ENCODE measurements around the gene CCDC9.
"Not testable (repeated sequence)": the region's sequence is repeated elsewhere in the genome, so short reads cannot be mapped to it uniquely, and the experiment has no call there.

Gene CCDC9

DNA sequence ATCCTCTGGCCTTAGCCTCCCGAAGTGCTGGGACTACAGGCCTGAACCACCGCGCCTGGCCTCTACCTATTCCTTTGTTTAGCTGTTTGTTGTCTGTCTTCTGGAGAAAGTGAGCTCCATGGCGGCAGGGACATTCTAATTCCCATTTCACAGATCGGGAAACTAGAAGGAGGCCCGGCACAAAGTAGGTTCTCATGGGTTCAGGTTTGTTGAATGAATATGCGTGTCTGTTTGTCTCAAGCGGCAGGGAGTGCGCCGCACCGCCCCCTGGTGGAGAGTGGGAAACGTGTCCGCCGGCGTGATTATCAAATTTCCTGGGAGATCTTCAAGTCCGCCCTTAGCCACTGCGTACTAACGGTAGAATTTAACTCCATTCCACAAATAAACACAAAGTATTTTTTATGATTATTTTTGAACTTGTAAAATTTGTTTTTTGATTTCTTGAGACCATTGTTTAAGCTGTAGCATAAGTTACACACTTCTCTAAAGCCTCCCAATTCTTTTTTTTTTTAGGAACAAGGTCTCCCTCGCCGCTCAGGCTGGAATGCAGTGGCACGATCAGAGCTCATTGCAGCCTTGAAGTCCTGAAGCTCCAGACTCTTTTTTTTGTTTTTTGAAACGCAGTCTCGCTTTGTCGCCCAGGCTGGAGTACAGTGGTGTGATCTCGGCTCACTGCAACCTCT lies 8.9 kb upstream of the CCDC9 start:
- ChIA-PET POLR2A (interaction anchor here (0.9 to 1.3 kb wide), 2 partner anchors 9 to 21 kb away, joined by 3 to 4 read pairs; partner anchors contain the start of gene CCDC9), CTCF (interaction anchor here (0.8 to 15.8 kb wide), 40 partner anchors 8 to 263 kb away, joined by 3 to 570 read pairs (median 6); partner anchors contain the start of genes CCDC9, INAFM1, SAE1 and ZC3H4)
- H3K4me3 ChIP-seq (ENCODE audit: low read depth, low read length): no peak overlapping the region
- DNase-seq (ENCODE audit: low read depth, low spot score): no peak
- TF ChIP-seq, protein P1, sequence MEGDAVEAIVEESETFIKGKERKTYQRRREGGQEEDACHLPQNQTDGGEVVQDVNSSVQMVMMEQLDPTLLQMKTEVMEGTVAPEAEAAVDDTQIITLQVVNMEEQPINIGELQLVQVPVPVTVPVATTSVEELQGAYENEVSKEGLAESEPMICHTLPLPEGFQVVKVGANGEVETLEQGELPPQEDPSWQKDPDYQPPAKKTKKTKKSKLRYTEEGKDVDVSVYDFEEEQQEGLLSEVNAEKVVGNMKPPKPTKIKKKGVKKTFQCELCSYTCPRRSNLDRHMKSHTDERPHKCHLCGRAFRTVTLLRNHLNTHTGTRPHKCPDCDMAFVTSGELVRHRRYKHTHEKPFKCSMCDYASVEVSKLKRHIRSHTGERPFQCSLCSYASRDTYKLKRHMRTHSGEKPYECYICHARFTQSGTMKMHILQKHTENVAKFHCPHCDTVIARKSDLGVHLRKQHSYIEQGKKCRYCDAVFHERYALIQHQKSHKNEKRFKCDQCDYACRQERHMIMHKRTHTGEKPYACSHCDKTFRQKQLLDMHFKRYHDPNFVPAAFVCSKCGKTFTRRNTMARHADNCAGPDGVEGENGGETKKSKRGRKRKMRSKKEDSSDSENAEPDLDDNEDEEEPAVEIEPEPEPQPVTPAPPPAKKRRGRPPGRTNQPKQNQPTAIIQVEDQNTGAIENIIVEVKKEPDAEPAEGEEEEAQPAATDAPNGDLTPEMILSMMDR (IDR thresholded peaks at IDR 0.05; ENCODE audit: insufficient read depth, low read length, missing control alignments): peak; percentile 87

DNA sequence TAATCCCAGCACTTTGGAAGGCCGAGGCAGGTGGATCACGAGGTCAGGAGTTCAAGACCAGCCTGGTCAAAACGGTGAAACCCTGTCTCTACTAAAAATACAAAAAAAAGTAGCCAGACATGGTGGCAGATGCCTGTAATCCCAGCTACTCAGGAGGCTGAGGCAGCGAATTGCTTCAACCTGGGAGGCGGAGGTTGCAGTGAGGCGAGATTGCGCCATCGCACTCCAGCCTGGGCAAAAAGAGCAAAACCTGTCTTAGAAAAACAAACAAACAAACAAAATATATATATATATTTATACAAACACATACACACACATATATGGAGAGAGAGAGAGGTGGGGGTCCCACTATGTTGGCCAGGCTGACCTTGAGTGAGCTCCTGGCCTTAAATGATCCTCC lies 3.3 kb upstream of the CCDC9 start:
- H3K4me3 ChIP-seq (ENCODE audit: low read depth, low read length); DNase-seq (ENCODE audit: low read depth, low spot score): not testable (repeated sequence)
- ChIA-PET POLR2A (interaction anchor here (1.4 to 1.6 kb wide), 3 partner anchors 9 to 27 kb away, joined by 3 to 10 read pairs (median 4); no protein-coding TSS in a partner anchor), CTCF (interaction anchor here (0.9 to 15.8 kb wide), 5 partner anchors 7 to 217 kb away, joined by 3 to 570 read pairs (median 114); no protein-coding TSS in a partner anchor)

DNA sequence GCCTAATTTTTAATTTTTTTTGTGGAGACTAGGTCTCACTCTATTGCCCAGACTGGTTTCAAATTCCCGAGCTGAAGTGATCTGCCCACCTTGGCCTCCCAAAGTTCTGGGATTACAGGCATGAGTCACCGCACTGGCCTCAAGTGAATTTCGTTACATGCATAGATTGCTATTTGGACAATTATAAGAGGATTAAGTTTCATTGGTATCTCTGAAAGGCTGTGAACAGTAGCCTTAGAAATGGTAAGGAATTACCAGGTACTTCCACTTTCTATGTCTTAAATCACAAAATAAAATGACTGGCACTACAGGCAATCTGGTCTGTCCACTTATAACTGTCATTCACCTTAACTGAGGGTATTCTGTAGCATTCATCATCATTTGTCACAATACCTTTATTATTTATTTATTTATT lies 2.9 kb upstream of the CCDC9 start:
- no peak overlapping the region for H3K4me3 ChIP-seq (ENCODE audit: low read depth, low read length)
- POLR2A ChIA-PET: interaction anchor here (1.4 to 1.6 kb wide), 3 partner anchors 10 to 27 kb away, joined by 3 to 10 read pairs (median 4); no protein-coding TSS in a partner anchor
- CTCF ChIA-PET: interaction anchor here (0.9 to 15.8 kb wide), 6 partner anchors 8 to 217 kb away, joined by 3 to 570 read pairs (median 58); no protein-coding TSS in a partner anchor
- DNase-seq (ENCODE audit: low read depth, low spot score): peak; percentile 69
- TF ChIP-seq, protein P1 (IDR thresholded peaks at IDR 0.05; ENCODE audit: insufficient read depth, low read length, missing control alignments): no peak

DNA sequence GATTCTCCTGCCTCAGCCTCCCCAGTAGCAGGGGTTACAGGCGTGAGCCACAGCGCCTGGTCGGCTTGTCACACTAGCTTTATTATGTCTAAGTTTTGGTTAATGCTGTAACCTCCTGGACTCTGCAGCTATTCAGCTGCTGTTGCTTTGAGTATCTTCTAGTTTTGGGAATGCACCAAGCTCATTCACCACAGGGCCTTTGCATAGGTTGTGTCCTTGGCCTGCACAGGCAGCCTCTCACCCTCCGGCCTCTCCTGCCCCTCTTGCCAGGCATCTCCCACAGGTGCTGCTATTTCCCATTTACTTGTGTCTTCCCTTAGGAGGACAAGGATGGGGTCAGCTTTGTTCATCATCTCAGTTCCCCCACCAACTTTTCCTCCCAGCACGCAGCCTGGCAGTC lies 2.4 kb upstream of the CCDC9 start:
- ChIA-PET POLR2A (interaction anchor here (1.4 to 1.6 kb wide), 3 partner anchors 10 to 28 kb away, joined by 3 to 10 read pairs (median 4); no protein-coding TSS in a partner anchor), CTCF (interaction anchor here (1.0 to 15.8 kb wide), 5 partner anchors 8 to 218 kb away, joined by 3 to 570 read pairs (median 114); no protein-coding TSS in a partner anchor)
- no peak overlapping the region for H3K4me3 ChIP-seq (ENCODE audit: low read depth, low read length)
- DNase-seq (ENCODE audit: low read depth, low spot score): no peak
- TF ChIP-seq, protein P1 (IDR thresholded peaks at IDR 0.05; ENCODE audit: insufficient read depth, low read length, missing control alignments): no peak

DNA sequence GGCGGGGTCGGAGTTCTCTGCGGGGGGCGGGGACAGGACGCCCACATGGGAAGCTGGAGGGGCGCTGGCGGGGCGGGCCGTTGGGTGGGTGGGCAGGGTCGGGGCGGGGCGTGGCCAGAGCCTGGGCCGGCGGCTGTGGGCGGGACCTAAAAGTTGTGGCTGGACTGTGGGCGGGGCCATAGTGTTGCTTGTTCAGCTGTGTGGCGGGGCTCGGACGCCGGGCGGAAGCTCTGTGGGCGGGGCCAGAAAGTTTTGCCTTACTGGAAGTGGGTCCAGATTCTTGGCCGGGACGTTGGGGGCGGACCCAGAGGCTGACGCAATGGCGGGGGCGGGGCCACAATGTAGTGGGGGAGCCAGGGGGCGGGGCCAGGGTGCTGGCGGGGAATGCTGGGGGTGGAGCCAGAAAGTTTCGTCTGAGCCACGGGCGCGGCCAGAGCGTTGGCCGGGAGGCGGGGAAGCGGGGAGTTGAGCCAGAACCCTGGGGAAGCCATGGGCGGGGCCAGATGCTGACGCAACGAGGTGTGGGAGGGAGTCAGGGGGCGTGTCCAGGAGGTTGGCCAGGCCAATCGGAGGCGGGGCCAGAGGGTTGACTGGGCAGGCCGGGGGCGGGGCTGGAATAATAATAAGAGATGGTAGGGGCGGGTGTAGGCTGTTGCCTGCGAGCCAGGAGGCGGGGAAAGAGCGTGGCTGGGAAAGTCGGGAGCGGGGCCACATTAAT lies 527 bp downstream of the CCDC9 start:
- peak overlapping the region; percentile 71 for H3K4me3 ChIP-seq (ENCODE audit: low read depth, low read length)
- TF ChIP-seq, protein P1 (IDR thresholded peaks at IDR 0.05; ENCODE audit: insufficient read depth, low read length, missing control alignments): no peak
- ChIA-PET POLR2A (interaction anchor here (0.6 to 2.4 kb wide), 13 partner anchors 9 to 144 kb away, joined by 3 to 28 read pairs (median 3); partner anchors contain the start of genes INAFM1 and ZC3H4), CTCF (interaction anchor here (1.0 to 15.8 kb wide), 6 partner anchors 11 to 45 kb away, joined by 3 to 570 read pairs (median 4); no protein-coding TSS in a partner anchor)
- DNase-seq (ENCODE audit: low read depth, low spot score): peak; percentile 92

DNA sequence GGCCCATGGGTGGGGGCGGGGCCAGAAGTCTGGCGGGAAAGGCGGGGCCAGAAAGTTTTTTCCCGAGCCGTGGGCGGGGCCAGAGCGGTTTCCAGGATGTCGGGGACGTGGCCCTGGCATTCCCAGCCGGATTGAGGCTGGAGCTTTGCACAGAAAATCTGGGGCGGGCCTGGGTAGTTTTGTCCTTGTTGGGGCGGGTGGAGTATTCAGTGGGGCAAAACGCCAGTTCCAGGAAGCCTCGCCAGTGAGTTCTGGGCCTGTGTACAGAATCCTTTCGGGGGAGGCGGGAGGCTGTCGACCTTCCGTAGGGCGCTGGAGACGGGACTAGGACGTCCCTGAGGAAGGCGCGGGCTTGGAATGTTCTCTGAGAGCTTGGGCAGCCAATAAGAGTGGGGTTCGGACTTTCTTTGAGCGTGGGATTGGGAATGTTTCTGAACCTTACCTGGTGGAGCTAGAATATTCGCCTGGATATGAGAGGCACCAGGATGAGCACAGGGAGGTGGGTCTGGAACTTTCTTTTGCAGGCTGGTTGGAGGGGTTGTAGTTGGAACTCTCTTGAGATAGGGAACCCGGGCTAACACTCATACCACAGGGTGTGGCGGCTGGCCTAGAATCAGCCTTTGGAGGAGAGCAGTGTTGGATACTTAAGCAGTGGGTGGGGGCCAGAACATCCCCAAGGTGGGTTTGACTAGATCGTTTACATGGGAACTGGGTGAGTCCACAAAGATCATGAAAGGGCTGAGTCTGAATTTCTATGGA lies 1.3 kb downstream of the CCDC9 start:
- POLR2A ChIA-PET: interaction anchor here (0.8 to 2.4 kb wide), 8 partner anchors 10 to 144 kb away, joined by 3 to 28 read pairs (median 8); partner anchors contain the start of genes INAFM1 and ZC3H4
- peak overlapping the region; percentile 71 for H3K4me3 ChIP-seq (ENCODE audit: low read depth, low read length)
- DNase-seq (ENCODE audit: low read depth, low spot score): no peak
- TF ChIP-seq, protein P1 (IDR thresholded peaks at IDR 0.05; ENCODE audit: insufficient read depth, low read length, missing control alignments): no peak
- CTCF ChIA-PET: interaction anchor here (1.0 to 15.8 kb wide), 4 partner anchors 12 to 46 kb away, joined by 3 to 570 read pairs (median 60); no protein-coding TSS in a partner anchor
